ENCODE data around the gene AMPD2. TPM values are rescaled to one million over a fixed set of nuclear protein-coding genes. Genes with fewer than 3 reads are reported as not detected.

AMPD2 gene
- total RNA-seq, 6 donors from 2014 or later = 39.5 to 183 (median 58.9) TPM

- WGBS, 2 donors = 88 to 94% methylated on average over 1 of the region's 1 CpG
- H3K4me1 ChIP-seq = no peaks in the 10 kb centered on the region
Measured at GRCh38 chr1:109605381-109605780, 14.3 kb upstream of the AMPD2 start.

GRCh38 chr1:109609881-109610280 lies 9.8 kb upstream of the AMPD2 start:
- H3K36me3 ChIP-seq = no peaks in the 10 kb centered on the region
- H3K4me3 ChIP-seq = no peak overlapping the region
- ATAC-seq (ENCODE audit: low FRiP score in 2 of 2) (no peak), DNase-seq (no peak)
- no peaks in the 10 kb centered on the region for H3K27me3 ChIP-seq
- H3K9me3 ChIP-seq = no peaks in the 10 kb centered on the region
- H3K27ac ChIP-seq = no peak overlapping the region
- peaks cover 0 to 10% (median 2%) of the 10 kb centered on the region in 4 donors for H3K4me1 ChIP-seq
- TF ChIP-seq EP300 (IDR thresholded peaks at IDR 0.05) = no peak
- TF ChIP-seq POLR2AphosphoS5 (IDR thresholded peaks at IDR 0.05) = no peak
- TF ChIP-seq CTCF (IDR thresholded peaks at IDR 0.05) = no peak
- no peak for TF ChIP-seq POLR2A (IDR thresholded peaks at IDR 0.05)
- 96 to 98% methylated on average over 3 of the region's 3 CpGs for whole genome bisulfite sequencing, 2 donors

More at GRCh38 chr1:109605381-109605780, 14.3 kb upstream of the AMPD2 start:
- no peak overlapping the region for H3K4me3 ChIP-seq
- ATAC-seq (ENCODE audit: low FRiP score in 2 of 2) (no peak), DNase-seq (no peak)
- H3K9me3 ChIP-seq = no peaks in the 10 kb centered on the region
- no peak for TF ChIP-seq EP300 (IDR thresholded peaks at IDR 0.05)
- TF ChIP-seq POLR2AphosphoS5 (IDR thresholded peaks at IDR 0.05) = no peak
- no peak for TF ChIP-seq CTCF (IDR thresholded peaks at IDR 0.05)
- H3K36me3 ChIP-seq = no peaks in the 10 kb centered on the region
- H3K27ac ChIP-seq = no peak overlapping the region
- H3K27me3 ChIP-seq = no peaks in the 10 kb centered on the region

GRCh38 chr1:109610609-109611307 lies 8.9 kb upstream of the AMPD2 start:
- Histone ChIP-seq H3K9me3 (no peaks in the 10 kb centered on the region), H3K27me3 (no peaks in the 10 kb centered on the region), H3K4me3 (no peak overlapping the region), H3K27ac (no peak overlapping the region), H3K4me1 (peaks cover 0 to 13% (median 7%) of the 10 kb centered on the region in 4 donors), H3K36me3 (no peaks in the 10 kb centered on the region)
- ATAC-seq (ENCODE audit: low FRiP score in 2 of 2) (no peak), DNase-seq (no peak)
- 67 to 72% methylated on average over 3 of the region's 3 CpGs for WGBS, 2 donors
- no peak for TF ChIP-seq CTCF (IDR thresholded peaks at IDR 0.05)
- TF ChIP-seq EP300 (IDR thresholded peaks at IDR 0.05) = no peak
- TF ChIP-seq POLR2AphosphoS5 (IDR thresholded peaks at IDR 0.05) = no peak
- no peak for TF ChIP-seq POLR2A (IDR thresholded peaks at IDR 0.05)

GRCh38 chr1:109611308-109611990 lies 8.2 kb upstream of the AMPD2 start:
- DNase-seq = no peak
- ATAC-seq (ENCODE audit: low FRiP score in 2 of 2) = no peak
- Histone ChIP-seq H3K36me3 (no peaks in the 10 kb centered on the region), H3K9me3 (no peaks in the 10 kb centered on the region), H3K4me3 (no peak overlapping the region), H3K27me3 (no peaks in the 10 kb centered on the region), H3K27ac (no peak overlapping the region), H3K4me1 (peaks cover 2 to 14% (median 12%) of the 10 kb centered on the region in 4 donors)
- 92 to 95% methylated on average over 13 of the region's 13 CpGs for WGBS, 2 donors
- TF ChIP-seq EP300 (IDR thresholded peaks at IDR 0.05) (no peak), POLR2A (IDR thresholded peaks at IDR 0.05) (no peak), POLR2AphosphoS5 (IDR thresholded peaks at IDR 0.05) (no peak), CTCF (IDR thresholded peaks at IDR 0.05) (no peak)

Data from upper lobe of left lung (tissue), 6 donors.